ENCODE measurements around the gene PHLDB1. TPM values are rescaled to one million over a fixed set of nuclear protein-coding genes. Genes with fewer than 3 reads are reported as not detected.

PHLDB1 gene
- total RNA-seq (10 to 100 TPM; 27.7 to 45.8 (median 34.2) TPM), polyA plus RNA-seq (10 to 100 TPM; 12.6 to 19.2 (median 12.7) TPM)
- long read RNA-seq, donor 1, partial matches to known transcripts: 5 of 12 reads
- long read RNA-seq, donor 1, other reads (novel, unspliced or antisense): 7 of 12 reads
- long read RNA-seq, donor 2, full-length matches to known transcripts: 2 of 26 reads
- long read RNA-seq, donor 2, partial matches to known transcripts: 14 of 26 reads
- long read RNA-seq, donor 2, other reads (novel, unspliced or antisense): 10 of 26 reads

GRCh38 chr11:118607401-118608359, at the start of gene PHLDB1:
TSS of gene PHLDB1 (plus strand) at chr11:118607615. CDS start at chr11:118613837, 6,222 bp downstream.
- H3K4me3 ChIP-seq: peak within 1 kb of the TSS; percentile 88
- H3K27ac ChIP-seq: peak within 1 kb of the TSS; percentile 81
- H3K36me3 ChIP-seq (ENCODE audit: insufficient read depth in 1 of 2, low read depth in 1 of 2): peaks cover 0 to 4% of the 10 kb centered on the region in 2 donors
- DNase-seq (peak; percentile 72 to 86), ATAC-seq (peak; percentile 63 to 82 (median 75))
- H3K4me1 ChIP-seq: peaks cover 5% of the 10 kb centered on the region
- peak; percentile 47 for TF ChIP-seq CTCF (IDR thresholded peaks at IDR 0.05)
- no peaks in the 10 kb centered on the region for H3K27me3 ChIP-seq (ENCODE audit: insufficient read depth in 3 of 3, low read length in 2 of 3)
- WGBS, 3 donors: 1 to 2% (median 1%) methylated on average over 42 to 72 of the region's 72 CpGs
- intact Hi-C loops (cut with DNase I): loop anchor here (5.0 kb wide), 3 partner anchors 35 to 1075 kb away; no protein-coding TSS in a partner anchor
- no peaks in the 10 kb centered on the region for H3K9me3 ChIP-seq

- Histone ChIP-seq H3K4me1 (peaks cover 6% of the 10 kb centered on the region), H3K36me3 (ENCODE audit: insufficient read depth in 1 of 2, low read depth in 1 of 2) (peaks cover 6 to 71% of the 10 kb centered on the region in 2 donors), H3K9me3 (no peaks in the 10 kb centered on the region), H3K27me3 (ENCODE audit: insufficient read depth in 3 of 3, low read length in 2 of 3) (no peaks in the 10 kb centered on the region), H3K27ac (no peak overlapping the region), H3K4me3 (no peak overlapping the region)
- no peak for ATAC-seq
- TF ChIP-seq CTCF (IDR thresholded peaks at IDR 0.05): no peak
- DNase-seq: no peak
- WGBS, 3 donors: 87 to 92% (median 92%) methylated on average over 4 of the region's 4 CpGs
- intact Hi-C loops (cut with DNase I): no loop called here
Measured at GRCh38 chr11:118560806-118561205, 46.6 kb upstream of the PHLDB1 start.

GRCh38 chr11:118565051-118565450, 42.4 kb upstream of the PHLDB1 start:
- peaks cover 6% of the 10 kb centered on the region for H3K4me1 ChIP-seq
- 2 to 21% (median 17%) methylated on average over 5 of the region's 5 CpGs for WGBS, 3 donors
- peaks cover 0 to 30% of the 10 kb centered on the region in 2 donors for H3K36me3 ChIP-seq (ENCODE audit: insufficient read depth in 1 of 2, low read depth in 1 of 2)
- H3K27me3 ChIP-seq (ENCODE audit: insufficient read depth in 3 of 3, low read length in 2 of 3): no peaks in the 10 kb centered on the region
- peak overlapping the region; percentile 94 for H3K4me3 ChIP-seq
- H3K27ac ChIP-seq: no peak overlapping the region
- peak in 3 of 4 donors; percentile 11 to 32 (median 15) for ATAC-seq
- peak; percentile 25 to 55 for DNase-seq
- no peaks in the 10 kb centered on the region for H3K9me3 ChIP-seq
- no peak for TF ChIP-seq CTCF (IDR thresholded peaks at IDR 0.05)
- intact Hi-C loops (cut with DNase I): loop anchor here (5.0 kb wide), 2 partner anchors 33 to 368 kb away; partner anchors contain the start of gene TMEM25 (in 1 of the 2)

GRCh38 chr11:118569670-118570069, 37.7 kb upstream of the PHLDB1 start:
- ATAC-seq (no peak), DNase-seq (no peak)
- H3K36me3 ChIP-seq (ENCODE audit: insufficient read depth in 1 of 2, low read depth in 1 of 2): no peaks in the 10 kb centered on the region
- no peak for TF ChIP-seq CTCF (IDR thresholded peaks at IDR 0.05)
- H3K4me3 ChIP-seq: no peak overlapping the region
- no peak overlapping the region for H3K27ac ChIP-seq
- peaks cover 24% of the 10 kb centered on the region for H3K4me1 ChIP-seq
- no peaks in the 10 kb centered on the region for H3K27me3 ChIP-seq (ENCODE audit: insufficient read depth in 3 of 3, low read length in 2 of 3)
- 82 to 94% (median 86%) methylated on average over 2 of the region's 2 CpGs for WGBS, 3 donors
- no peaks in the 10 kb centered on the region for H3K9me3 ChIP-seq
- intact Hi-C loops (cut with DNase I): loop anchor here (5.0 kb wide), 2 partner anchors 37 to 372 kb away; partner anchors contain the start of gene TMEM25 (in 1 of the 2)
